HT1080 (cell line): ENCODE results near the gene ZNF773. TPM values are rescaled to one million over a fixed set of nuclear protein-coding genes. Genes with fewer than 3 reads are reported as not detected.

Experiments used
- DNase-seq: peaks from one replicate; pipeline ENCODE4 v3.0.0-alpha.2; 2015; ENCODE audit warnings: low read depth
- small RNA-seq: library from RNA; depleted of rRNA; stranded (forward); fragments of <200 nt; gene quantifications from one replicate; pipeline ENCODE3, GENCODE V24; 2014
- total RNA-seq: library from RNA; depleted of rRNA; stranded (reverse); fragments of >200 nt; shearing (Covaris generic); gene quantifications from 2 replicates; pipeline ENCODE4 v1.2.3, GENCODE V29; 2014; rRNA removed

The ZNF773 gene
- total RNA-seq, 1 experiment from 2014 or later, result 22.3 TPM

DNA sequence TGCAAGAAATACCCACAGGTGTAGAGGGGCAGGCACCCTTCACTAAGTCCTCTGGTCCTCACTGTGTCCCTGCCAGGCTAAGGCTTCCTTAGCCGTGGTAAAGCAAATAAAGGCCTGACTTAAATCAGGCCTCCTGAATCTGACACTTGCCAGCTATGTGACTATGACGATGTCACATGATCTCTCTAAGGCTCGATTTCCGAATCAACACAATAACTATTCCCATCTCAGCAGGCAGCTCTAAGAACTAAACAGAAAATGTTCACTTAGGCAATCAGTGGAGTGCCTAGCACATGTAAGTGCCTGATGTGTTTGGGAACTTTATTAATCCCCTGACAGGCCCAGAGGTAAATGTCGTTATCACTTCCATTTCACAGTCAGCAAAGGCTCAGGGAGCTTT, 57.9 kb downstream of the ZNF773 start:
- no peak for DNase-seq

Small RNA genes within 50 kb of the gene (small RNA-seq; reads per million reads assigned to genes)
- not detected for gene VN1R107P

Other genes starting within 250 kb of the ZNF773 start
- gene ZNF460, start 219.5 kb upstream of the ZNF773 start, total RNA-seq, result 22.6 and 22.7 TPM in 2 replicates
- 4.5 and 6.4 TPM in 2 replicates for gene ZNF543, start 179.5 kb upstream of the ZNF773 start, total RNA-seq
- gene ZNF304, start 148.7 kb upstream of the ZNF773 start, total RNA-seq, result 5.0 and 7.0 TPM in 2 replicates
- 12.2 and 17.1 TPM in 2 replicates for gene TRAPPC2B, start 136.4 kb upstream of the ZNF773 start, total RNA-seq
- gene ZNF547, start 136.4 kb upstream of the ZNF773 start, total RNA-seq, result 4.0 and 6.4 TPM in 2 replicates
- 9.5 and 11.6 TPM in 2 replicates for gene ZNF548, start 110.1 kb upstream of the ZNF773 start, total RNA-seq
- gene ZNF17, start 88.8 kb upstream of the ZNF773 start, total RNA-seq, result 6.1 and 16.0 TPM in 2 replicates
- gene ZNF749, start 64.6 kb upstream of the ZNF773 start, total RNA-seq, result 16.0 and 17.7 TPM in 2 replicates
- 0.14 TPM in 1 of 2 replicates, not detected in the other for gene VN1R1, start 42.8 kb upstream of the ZNF773 start, total RNA-seq
- gene ZNF772, start 22.4 kb upstream of the ZNF773 start, total RNA-seq, result 11.3 and 18.0 TPM in 2 replicates
- 6.9 and 8.0 TPM in 2 replicates for gene ZNF419, start 12.2 kb upstream of the ZNF773 start, total RNA-seq
- 3.7 and 4.2 TPM in 2 replicates for gene ZNF549, start 27.4 kb downstream of the ZNF773 start, total RNA-seq
- gene ZNF550, start 59.9 kb downstream of the ZNF773 start, total RNA-seq, result 7.4 and 9.5 TPM in 2 replicates
- gene ZNF416, start 79.0 kb downstream of the ZNF773 start, total RNA-seq, result 5.1 and 5.2 TPM in 2 replicates
- gene ZIK1, start 84.2 kb downstream of the ZNF773 start, total RNA-seq, result 0.51 and 1.5 TPM in 2 replicates
- 22.0 and 30.3 TPM in 2 replicates for gene ZNF530, start 99.9 kb downstream of the ZNF773 start, total RNA-seq
- 25.0 and 33.3 TPM in 2 replicates for gene ZNF134, start 114.3 kb downstream of the ZNF773 start, total RNA-seq
- 10.0 and 17.7 TPM in 2 replicates for gene ZNF211, start 133.2 kb downstream of the ZNF773 start, total RNA-seq
- not detected in 2 replicates for gene ZSCAN4, start 169.0 kb downstream of the ZNF773 start, total RNA-seq
- gene ZNF551, start 182.0 kb downstream of the ZNF773 start, total RNA-seq, result 17.0 and 26.8 TPM in 2 replicates
- gene ZNF154, start 209.3 kb downstream of the ZNF773 start, total RNA-seq, result not detected in 2 replicates
- gene ZNF671, start 227.7 kb downstream of the ZNF773 start, total RNA-seq, result 1.9 and 2.6 TPM in 2 replicates
- 10.0 and 11.4 TPM in 2 replicates for gene ZNF776, start 246.9 kb downstream of the ZNF773 start, total RNA-seq